CD4-positive, alpha-beta T cell treated with Interferon gamma for 1 hour (primary cell): ENCODE measurements around the gene KIF19.
"Not testable (repeated sequence)": the region's sequence is repeated elsewhere in the genome, so short reads cannot be mapped to it uniquely, and the experiment has no call there.

ENCODE experiments used
- DNase-seq: peaks from one replicate; pipeline ENCODE4 v3.0.0-alpha.2; 2020

Gene KIF19

GRCh38 chr17:74391771-74392170, 65.7 kb downstream of the KIF19 start:
- DNase-seq, result no peak

- no peak for DNase-seq
These were observed 66.8 kb downstream of the KIF19 start for GRCh38 chr17:74392848-74393247.

- no peak for DNase-seq
These were observed 67.4 kb downstream of the KIF19 start for GRCh38 chr17:74393346-74393942.

GRCh38 chr17:74394275-74394950, 68.4 kb downstream of the KIF19 start:
- DNase-seq, result no peak

GRCh38 chr17:74394977-74395376, 69.0 kb downstream of the KIF19 start:
- DNase-seq, result no peak

GRCh38 chr17:74396567-74396966, 70.5 kb downstream of the KIF19 start:
- no peak for DNase-seq

GRCh38 chr17:74402048-74402447, 76.0 kb downstream of the KIF19 start:
- no peak for DNase-seq

GRCh38 chr17:74403512-74404137, 77.6 kb downstream of the KIF19 start:
- no peak for DNase-seq

- DNase-seq, result no peak
These were observed 78.2 kb downstream of the KIF19 start for GRCh38 chr17:74404218-74404617.

GRCh38 chr17:74404789-74405188, 78.8 kb downstream of the KIF19 start:
- no peak for DNase-seq

GRCh38 chr17:74405311-74405710, 79.3 kb downstream of the KIF19 start:
- not testable (repeated sequence) for DNase-seq
